COR-L47 (cell line): ENCODE data around the gene INPP5K.

ENCODE experiments used
- DNase-seq: peaks from one replicate; lab custom pipeline; 2025; lab: John Stamatoyannopoulos, UW

Gene INPP5K

DNA sequence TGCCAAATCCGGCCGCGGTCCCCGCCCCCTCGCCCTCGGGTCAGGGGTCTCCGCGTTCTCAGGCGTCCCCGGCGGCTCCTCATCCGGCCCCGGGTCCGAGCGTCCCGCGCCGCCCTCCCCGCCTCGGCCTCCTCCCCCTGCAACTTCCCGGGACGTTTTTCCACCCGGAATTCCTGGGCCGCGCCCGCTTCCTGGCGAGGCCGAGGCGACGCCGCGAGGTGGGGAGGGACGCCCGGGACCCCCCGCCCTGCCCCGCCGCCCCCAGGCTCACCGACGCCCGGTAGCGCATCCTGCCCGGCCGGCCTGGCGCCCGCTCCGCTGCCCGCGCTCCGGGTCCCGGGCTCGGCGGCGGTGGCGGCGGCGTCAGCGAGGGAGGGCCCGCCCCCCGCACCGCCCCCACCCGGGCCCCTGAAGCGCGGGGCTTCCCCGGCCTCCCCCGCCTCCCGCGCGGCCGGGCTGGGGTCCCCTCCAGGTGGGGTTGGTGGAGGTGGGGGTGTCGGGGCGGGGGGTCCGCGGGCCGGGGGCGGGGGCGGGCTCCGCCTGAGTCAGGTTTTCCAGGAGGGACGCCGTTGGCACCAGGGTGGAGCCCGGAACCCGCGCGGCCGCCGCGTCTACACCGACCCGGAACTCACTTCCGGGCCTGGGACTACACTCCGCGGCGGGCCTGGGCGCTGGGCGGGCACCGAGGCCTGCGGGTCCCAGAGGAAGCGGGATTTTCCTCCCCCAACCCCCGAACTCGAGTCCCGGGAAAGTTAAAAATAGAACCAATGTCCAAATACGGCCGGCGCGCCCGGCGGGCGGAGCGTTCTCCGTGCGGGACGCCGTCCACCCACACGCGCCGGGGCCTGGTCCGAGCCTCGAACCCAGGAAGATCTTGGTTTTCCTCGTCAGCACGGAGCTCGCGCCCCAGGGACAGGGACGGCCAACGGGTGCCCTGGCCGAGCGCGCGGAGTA lies 30.7 kb downstream of the INPP5K start:
- no peak for DNase-seq

DNA sequence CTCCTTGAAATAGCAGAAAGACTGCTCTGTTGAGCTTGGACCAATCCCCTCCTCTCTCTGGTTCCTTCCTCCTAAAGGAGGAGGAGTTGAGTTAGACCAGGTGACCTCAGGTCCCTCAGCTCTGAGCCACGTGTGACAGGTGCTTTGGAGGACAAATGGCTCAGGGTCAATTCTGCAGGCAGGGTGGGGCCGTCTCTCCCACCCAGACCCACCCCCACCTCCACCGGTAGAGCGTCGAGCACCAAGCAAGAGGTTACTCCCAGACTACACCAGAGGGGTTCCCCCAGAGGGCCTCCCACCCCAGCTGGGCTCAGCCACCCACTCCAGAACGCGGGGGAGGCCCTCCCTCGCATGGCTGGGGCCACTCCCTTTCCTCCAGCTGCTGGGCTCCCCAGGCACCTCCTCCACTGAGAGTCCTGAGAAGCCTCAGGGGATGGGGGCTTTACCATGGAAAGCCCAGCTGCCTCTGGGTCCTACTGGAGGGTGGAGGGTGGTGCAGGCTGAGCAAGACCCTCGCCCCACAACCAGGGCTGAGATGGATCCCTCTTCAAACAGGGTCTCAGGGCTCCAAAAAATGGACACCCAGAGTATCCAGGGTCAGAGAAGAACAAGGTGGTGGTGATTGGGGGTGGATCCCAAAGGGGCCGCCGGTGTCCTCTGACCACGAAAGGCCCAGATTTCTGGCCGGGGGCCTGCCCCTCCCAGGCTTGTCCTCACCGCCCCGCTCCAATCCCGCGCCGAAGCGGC lies 31.6 kb downstream of the INPP5K start:
- DNase-seq = no peak

DNA sequence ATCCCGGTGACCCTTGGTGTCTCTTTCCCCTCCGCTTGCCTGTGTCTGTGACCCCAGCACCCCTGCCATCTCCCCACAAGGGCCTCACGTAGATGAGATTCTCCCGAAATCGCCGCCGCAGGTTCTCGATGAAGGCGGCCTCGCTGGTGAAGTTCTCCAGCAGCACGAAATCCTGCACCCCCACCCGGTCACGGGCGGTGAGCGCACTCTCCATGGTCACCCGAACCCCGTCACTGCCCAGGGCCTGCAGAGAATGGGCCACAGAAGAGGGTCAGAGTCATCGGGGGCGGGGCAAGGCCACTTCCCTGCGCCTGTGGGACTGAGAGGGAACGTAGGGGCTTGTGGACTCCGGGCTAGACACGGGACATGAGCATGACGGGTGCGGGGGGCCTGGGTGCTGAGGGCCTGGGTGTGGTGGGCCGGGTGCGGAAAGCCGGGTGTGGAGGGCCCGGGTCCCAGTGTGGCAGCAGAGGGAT lies 32.3 kb downstream of the INPP5K start:
- no peak for DNase-seq

DNA sequence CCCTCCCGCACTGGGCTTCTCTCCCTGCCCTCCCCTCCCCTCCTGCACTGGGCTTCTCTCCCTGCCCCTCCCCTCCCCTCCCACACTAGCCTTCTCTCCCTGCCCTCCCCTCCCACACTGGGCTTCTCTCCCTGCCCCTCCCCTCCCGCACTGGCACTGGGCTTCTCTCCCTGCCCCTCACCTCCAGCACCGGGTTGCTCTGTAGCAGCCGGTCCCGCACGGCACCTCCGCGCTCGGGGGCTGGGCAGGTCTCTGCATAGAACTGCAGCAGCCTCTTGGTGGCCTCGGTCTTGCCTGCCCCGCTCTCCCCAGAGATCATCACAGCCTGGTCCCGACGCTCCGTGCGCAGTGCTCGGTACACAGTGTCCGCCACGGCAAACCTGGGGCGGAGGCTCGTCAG lies 33.7 kb downstream of the INPP5K start:
- no peak for DNase-seq

DNA sequence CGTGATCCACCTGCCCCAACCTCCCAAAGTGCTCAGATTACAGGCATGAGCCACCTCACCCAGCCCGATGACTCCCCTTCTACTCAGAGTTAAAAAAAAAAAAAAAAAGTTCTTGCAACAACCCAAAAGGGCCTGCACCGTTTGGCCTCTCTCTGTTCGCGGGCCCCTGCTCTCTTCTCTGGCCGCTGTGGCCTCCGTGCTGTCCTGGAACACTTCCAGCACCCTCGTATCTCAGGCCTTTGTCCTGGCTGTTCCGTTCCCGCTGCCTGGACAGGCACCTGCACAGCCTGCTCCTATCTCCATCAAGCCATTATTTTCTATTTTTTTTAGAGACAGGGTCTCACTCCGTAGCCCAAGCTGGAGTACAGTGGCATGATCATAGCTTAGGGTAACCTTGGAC lies 34.7 kb downstream of the INPP5K start:
- no peak for DNase-seq

DNA sequence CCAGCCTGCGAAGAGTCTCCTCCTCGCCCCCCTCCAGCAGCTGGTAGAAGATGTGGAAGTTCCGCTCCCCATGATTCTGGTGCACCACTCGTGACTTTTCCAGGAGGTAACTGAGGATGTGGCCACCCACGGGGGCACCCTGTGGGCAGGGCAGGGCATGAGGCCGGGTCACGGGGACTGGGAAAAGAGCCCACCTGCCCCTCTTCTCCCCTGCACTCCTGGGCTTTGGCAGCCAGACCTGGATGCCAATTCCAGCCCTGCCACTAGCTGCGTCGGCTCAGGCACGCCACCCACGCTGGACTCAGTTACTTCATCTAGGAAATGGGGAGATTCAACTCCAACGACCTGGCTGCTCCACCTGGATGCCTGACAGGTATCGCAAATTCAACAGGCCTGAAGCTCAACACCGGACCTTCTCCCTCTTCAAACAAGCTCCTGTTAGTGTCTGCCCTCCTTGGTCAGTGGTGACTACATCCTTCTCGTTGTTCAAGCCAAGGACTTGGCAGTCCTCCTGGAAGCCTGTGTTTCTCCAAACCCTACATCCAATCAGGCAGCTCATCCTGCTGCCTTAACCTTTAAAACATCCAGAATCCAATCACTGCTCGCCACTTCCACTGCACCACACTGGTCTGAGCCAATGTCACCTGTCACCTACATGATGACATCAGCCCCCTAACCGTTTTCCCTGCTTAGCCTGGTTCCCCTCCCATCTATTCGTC lies 35.5 kb downstream of the INPP5K start:
- no peak for DNase-seq

DNA sequence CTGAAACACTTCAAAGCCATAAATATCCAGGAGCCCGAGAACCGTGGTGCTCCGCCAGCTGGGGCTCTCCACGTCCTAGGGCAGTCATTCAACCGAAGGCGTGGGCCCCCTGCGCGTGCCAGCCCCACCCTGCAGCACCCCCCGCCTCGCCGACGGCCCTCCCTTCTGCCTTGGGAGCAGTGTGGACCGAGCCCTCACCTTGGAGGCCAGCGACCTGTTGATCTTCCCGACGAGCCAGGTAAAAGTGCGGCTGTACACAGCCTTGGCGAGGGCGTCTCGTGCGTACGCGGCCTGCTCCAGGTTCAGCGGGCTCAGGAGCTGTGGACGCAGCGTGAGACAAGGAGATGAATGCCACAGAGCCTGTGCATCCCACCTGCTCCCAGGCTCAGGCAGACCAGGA lies 38.0 kb downstream of the INPP5K start:
- DNase-seq = no peak

DNA sequence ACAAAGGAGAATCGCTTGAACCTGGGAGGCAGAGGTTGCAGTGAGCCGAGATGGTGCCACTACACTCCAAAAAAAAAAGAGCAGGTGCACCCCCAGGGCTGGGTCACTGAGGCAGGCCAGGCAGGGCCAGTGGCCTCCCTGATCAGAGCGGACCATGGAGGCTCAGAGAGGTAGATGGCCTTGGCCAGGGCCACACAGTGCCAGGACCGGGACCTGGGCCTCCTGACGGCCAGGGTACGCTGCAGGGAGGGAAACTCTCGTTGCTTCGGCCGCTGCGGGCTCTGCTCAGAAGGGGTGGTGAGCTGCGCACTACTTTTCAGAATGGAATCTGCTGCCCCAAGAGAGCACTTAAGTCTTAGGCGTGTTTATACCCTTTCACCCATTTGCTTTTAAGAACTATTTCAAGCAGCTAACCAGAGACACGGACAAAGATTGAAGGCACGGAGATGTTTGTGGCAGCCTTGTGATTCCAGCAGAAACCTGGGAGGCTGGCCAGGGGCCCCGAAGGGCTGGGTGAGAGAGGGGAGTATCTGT lies 41.0 kb downstream of the INPP5K start:
- DNase-seq = no peak

DNA sequence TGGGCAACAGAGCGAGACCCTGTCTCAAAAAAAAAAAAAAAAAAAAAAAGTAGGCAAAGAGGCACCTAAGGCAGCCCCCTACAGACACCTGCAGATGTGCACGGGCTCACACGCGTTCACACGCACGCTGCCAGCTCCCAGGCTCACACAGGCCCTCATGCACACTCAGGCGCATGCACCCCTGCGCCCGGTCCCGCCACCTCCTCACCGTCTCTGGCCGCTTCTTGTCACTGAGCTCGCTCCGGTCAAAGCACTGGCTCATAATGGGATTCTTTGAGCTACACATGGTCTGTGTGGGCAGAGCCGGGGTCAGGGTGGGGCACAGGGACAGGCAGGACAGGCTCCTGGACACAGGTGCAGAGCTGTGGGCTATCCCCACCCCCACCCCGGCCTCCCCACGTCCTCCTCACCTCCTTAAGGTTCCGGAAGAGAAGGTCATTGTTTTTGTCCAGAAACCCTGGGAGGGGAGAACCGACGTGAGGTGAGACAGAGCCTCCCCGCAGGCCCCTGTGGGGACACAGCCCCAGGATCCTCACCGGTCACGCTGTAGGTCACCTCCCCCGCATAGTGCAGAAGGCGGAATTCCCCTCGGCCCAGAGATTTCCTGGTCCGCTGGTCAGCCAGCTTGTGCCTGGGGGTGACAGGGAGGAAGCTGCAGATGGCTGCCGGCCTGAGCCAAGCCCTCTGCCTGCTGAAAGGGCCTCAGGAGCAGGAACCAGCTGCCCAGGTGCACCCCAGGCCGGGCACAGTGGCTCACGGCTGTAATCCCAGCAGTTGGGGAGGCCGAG lies 41.8 kb downstream of the INPP5K start:
- no peak for DNase-seq

DNA sequence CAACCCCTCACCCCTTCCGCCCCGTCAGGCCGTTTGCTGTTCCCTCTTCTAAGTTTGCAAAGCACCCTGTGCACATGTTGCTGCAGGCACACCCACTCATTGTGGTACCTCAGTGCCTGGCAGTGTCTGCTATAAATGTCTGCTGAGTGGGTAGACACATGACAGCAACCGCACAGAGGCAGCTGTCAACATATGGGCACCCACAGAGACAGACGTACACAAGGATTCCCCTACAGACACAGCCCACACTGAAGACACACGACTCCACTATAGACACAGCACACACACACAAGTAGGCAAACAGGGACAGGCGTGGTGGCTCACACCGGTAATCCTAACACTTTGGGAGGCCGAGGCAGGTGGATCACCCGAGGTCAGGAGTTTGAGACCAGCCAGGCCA lies 42.6 kb downstream of the INPP5K start:
- DNase-seq = no peak

DNA sequence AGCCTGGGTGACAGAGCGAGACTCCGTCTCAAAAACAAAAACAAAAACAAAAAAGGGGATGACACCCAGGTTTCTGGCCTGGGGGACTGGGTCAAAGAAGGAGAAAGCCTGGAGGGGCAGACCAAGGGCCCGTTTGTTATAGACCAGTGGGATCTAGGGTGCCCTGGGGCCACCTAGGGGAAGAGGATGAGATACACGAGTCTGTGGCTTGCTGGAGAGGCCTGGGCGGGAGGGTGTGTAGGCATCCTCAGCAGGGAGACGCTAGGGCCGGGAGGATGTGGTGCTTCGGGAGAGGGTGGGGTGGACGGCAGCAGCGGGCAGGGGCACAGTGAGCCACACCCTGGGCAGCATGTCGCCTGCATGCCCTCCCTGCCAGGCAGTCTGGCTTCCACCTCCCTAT lies 43.2 kb downstream of the INPP5K start:
- DNase-seq = no peak

DNA sequence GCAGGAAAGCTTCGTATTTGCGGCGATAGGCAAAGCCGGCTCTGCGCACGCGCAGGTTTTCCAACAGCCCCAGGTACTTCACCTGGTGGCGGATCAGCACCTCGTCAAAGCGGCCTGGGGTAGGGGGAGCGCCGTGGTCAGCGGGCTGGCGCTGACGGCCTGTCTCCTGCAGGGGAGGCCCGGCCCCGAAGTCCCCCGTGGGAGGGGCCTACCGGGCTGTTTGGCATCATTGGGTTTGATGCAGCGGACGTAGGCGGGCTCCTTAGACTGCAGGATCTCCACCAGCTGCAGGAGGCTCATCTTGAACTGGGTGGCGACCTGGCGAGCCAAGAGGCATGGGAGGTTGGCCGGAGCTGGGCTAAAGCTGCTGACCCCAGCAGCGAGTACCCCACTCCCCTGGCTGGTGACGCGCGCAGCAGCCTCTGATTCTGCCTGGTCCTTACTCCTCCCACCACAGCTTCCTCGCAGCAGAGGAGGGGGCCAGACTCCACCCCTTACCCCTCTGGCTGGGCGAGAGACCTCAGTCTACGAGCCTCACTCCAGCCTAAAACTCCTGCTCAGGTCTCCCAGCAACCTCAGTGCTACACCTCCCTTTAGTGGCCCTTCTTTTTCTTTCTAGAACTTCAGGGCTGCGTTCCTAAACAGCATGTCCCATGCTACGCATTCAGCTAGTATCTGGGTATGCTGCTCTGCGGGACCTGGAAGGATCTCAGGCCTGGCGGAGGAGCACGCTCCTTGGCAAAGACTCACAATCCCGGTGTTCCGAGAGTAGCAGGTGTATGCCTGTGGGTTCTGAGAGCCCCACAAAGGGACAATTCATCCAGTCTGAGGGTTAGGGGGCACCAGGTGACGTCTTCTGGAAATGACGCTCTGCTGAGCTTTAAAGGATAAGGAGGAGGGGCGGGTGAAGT lies 44.2 kb downstream of the INPP5K start:
- DNase-seq = no peak

DNA sequence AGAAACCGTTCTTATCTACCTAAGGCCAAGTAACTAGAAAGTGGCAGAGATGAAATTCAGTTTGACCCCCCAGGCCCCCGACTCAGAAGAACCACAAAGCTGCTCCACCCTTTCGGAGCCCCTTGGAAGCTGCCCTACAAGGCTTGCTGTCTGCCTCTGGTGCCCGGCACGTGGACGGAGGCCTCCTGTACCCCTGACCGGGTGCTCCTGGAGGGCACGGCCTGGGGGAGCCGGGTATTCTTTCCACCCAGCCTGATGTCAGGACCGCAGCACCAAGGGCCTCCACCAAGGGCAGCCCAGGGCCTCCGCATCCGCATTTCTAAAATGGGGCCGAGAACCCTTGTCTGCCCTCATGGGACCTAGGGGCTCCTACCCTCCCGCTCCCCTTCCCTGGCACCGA lies 44.9 kb downstream of the INPP5K start:
- DNase-seq = no peak

DNA sequence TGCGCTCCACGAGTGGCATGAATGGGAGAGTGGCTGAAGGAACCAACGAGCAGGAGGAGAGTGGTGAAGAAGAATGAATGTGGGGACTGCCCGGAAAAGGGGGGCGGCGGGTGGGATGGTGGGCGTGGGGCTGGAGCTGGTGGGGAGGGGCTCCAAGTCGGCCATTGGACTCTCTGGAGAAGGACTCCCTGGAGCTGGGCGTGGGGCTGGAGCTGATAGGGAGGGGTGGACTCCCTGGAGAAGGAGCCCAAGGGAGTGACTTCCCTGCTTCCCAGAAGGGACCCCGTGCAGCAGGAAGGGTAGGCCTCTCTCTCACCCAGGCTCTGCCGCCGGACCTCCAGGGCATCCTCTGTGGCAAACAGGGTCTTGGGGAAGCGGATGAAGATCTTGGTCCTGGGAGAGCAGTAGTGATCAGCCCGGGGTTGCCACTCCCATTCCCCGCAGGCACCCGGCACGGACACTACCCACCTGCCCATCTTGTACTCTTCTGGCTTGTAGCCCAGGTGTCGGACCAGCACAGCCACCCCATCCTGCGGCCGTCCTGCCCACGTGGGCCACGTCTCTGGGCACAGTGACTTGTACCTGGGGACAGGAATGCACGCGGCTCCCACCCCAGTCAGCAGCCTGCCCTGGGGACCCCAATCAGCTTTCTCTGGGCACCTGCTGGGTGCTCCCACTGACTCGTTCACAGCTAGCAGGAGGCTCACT lies 45.5 kb downstream of the INPP5K start:
- DNase-seq = no peak

DNA sequence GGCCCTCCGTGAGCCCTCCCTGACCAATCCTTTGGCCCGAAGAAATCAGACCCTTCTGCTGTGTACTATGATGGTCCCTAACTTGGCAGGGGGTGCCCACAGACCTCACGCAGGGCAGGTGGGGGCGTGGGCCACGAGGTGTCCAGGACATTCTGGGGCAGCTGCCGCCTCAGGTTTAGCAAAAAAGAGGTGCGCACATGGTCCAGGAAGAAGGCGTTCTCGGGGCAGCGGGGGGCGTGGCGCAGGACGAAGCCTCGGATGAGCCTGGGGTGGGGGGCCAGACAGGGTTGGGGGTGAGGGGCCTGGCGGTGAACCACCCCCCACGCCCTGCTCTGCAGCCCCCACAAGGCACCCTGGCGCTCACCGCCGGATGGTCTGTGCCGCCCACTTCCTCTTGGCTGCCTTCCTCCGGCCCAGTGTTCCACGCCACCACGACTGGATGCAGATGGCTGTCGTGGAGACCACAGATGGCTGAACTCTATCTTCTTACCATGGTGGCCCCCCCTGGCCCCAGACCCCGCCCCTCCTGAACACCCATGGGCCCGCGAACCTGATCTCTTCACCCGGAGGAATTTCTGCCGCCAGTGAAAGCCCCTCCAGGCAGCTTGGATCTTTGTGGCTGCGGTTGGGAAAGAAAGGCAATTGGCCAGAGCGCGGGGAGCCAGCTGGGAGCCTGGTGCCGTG lies 46.2 kb downstream of the INPP5K start:
- no peak for DNase-seq

DNA sequence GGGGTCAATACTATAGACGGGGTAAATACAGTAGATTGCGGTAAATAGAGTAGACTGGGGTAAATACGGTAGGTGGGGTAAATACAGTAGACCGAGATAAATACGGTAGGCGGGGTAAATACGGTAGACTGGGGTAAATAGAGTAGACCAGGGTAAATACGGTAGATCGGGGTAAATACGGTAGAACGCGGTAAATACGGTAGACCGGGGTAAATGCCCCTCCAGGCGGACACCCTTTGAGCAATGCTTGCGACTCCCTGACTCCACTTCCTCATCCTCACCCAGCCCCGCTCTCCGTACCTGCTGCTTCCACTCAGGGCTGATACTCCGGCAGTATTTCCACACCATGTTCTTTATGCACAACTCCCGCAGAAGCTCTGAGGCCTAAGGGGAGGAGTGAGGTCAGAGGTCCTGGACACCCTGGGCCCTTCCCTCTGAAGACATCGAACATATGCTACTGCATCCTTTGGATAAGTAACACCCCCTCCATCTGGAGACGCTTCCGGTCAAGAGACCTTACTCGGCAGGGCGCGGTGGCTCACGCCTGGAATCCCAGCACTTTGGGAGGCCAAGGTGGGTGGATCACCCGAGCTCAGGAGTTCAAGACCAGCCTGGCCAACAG lies 47.1 kb downstream of the INPP5K start:
- peak; percentile 29 for DNase-seq

DNA sequence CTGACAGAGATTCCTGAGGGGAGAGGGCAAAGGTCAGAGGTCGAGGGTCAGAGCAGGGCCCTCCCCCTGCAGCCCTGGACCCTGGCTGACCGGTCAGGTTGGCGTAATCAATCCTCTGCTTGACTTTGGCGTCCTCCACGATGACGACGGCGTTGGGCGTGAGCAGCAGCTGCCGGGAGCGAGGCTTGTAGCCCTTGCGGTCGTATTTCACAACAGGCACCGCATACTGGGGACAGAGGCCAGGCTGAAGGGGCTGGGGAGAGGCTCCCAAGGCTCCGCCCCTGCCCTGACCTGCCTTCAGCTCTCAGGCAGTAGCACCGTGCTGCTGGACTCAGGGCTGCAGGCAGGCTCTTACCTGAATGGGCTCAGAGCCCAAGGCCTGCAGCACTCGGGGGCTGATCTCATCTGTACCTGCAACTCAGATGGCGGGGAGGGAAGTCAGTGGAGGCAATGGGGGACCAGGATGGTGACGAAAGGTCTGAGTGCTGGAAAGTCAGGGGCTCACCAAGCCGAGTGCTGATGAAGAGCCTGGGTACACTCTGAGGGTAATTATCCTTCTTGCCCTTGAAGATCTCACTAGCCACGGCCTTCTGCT lies 48.4 kb downstream of the INPP5K start:
- DNase-seq = no peak

DNA sequence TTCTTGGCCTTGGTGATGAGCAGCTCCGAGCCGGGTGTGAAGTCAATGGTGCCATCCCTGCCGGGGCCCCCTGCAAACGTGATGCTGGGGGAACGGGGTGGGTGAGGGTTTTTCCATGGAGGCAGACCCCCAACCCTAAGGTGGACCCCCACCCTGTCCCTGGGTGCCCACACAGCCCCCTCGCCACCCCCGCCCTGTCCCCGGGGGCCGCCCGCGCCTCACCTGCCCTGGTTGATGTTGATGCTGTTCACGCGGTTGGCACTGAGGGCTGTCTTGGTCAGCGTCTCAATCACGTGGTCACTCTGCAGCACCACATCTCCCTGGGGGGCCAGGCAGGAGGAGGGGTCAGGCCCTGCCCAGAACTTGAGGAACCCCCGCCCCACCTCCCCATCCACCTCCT lies 49.2 kb downstream of the INPP5K start:
- no peak for DNase-seq
